ENCODE results near the gene ARFIP2. TPM values are rescaled to one million over a fixed set of nuclear protein-coding genes. Genes with fewer than 3 reads are reported as not detected.
A peak's percentile ranks its signal among the peaks of the same experiment; 100 is the strongest.

The ARFIP2 gene
- total and polyA plus RNA-seq, 10 of the 15 experiments (the other 5 are each of a cell fraction or from before 2014, with no cell fraction given): 11.7 to 59.8 (median 48.0) TPM

DNA sequence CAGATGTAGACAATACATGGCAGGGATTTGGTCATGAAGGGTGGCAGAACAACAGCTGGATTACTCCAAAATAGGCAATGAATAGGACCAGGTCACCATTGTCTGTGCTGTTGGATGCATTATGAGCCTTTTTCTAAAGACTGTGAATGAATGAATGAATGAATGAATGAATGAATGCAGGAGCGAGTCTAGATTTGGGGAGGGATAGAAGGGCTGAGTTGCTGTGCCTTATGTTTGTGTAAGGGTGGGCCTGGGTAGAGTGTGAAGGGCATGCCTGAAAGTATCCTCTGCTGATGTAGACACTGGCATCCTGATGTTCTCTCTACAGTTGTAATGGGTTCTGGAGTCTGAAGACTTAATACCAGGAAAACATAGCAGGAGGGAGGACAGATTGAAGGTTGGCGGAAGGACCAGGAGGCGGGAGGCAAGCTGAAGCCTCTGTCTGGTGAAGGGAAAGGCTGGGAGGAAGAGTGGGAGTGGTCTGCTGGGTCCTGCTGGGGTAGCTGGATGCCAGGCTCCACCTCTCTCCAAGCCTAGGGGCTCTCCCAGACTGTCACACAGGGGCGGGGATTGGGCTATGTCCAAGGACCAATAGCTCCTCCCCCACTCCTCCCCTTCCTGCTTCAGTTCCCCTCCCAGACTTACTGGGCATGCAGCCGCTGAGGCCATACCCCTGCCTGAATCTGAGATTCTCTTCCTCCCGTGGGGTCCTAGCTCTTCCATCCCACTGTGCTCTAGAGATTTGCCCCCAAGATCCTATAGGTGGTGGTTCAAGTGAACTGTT, 12.2 kb downstream of the ARFIP2 start:
- Histone ChIP-seq H3K4me3 (no peak overlapping the region), H3K9ac (ENCODE audit: control insufficient read depth, insufficient read depth, low read length) (no peak overlapping the region), H3K4me1 (ENCODE audit: control insufficient read depth, insufficient read depth, low read length) (peaks cover 15% of the 10 kb centered on the region), H4K20me1 (ENCODE audit: control insufficient read depth, insufficient read depth) (no peaks in the 10 kb centered on the region), H3K27ac (ENCODE audit: control insufficient read depth, insufficient read depth) (peak overlapping the region; percentile 11; the same call in 1 of the 2 replicates), H3K79me2 (ENCODE audit: control insufficient read depth, insufficient read depth, low read length) (no peaks in the 10 kb centered on the region), H3K36me3 (ENCODE audit: control insufficient read depth in 2 of 2, insufficient read depth in 2 of 2, low read length in 1 of 2) (no peaks in the 10 kb centered on the region), H3K9me3 (replicated peaks; ENCODE audit: control insufficient read depth, insufficient read depth, low read length) (no peaks in the 10 kb centered on the region), H2AFZ (ENCODE audit: control insufficient read depth, low read depth, low read length) (peak overlapping the region; percentile 94), H3K27me3 (replicated peaks in 1 of 2; ENCODE audit: control insufficient read depth in 2 of 2, insufficient read depth in 2 of 2, low read length in 1 of 2) (no peaks in the 10 kb centered on the region), H3K4me2 (ENCODE audit: control insufficient read depth, insufficient read depth) (peak overlapping the region; percentile 35)
- in situ Hi-C loops (cut with MboI) (no loop called here), intact Hi-C loops (cut with micrococcal nuclease; ENCODE audit: unreplicated experiment) (no loop called here)
- 61% methylated on average over 6 of the region's 6 CpGs for WGBS (ENCODE audit: insufficient coverage, insufficient replicate concordance, low lambda C conversion rate, missing lambda C conversion rate)
- FAIRE-seq (peak; percentile 86), DNase-seq (ENCODE audit: low read depth, low spot score) (peak; percentile 72), ATAC-seq (peak; percentile 94)
- no TSS peak for BruUV-seq (replicated peaks)
- ChIA-PET RAD21 (ENCODE audit: unreplicated experiment) (interaction anchor here (0.8 to 2.7 kb wide), 6 partner anchors 13 to 214 kb away, joined by 3 to 21 read pairs (median 4); partner anchors contain the start of genes ARFIP2, MRPL17, SMPD1 and TIMM10B), SMC1A (ENCODE audit: uncharacterized antibody, unreplicated experiment) (interaction anchor here (0.8 to 1.9 kb wide), 14 partner anchors 8 to 90 kb away, joined by 3 to 6 read pairs (median 4); partner anchors contain the start of genes ARFIP2 and TIMM10B), POLR2A (interaction anchor here (0.6 to 4.3 kb wide), 8 partner anchors 13 to 239 kb away, joined by 3 to 26 read pairs (median 4); partner anchors contain the start of genes ARFIP2, SMPD1, TIMM10B and TPP1), CTCF (interaction anchor here (0.7 to 2.8 kb wide), 8 partner anchors 13 to 288 kb away, joined by 3 to 20 read pairs (median 4); partner anchors contain the start of genes ARFIP2, MRPL17 and TIMM10B)
- TF ChIP-seq CBFB (IDR thresholded peaks at IDR 0.05; ENCODE audit: low read depth) (no peak), NR2C1 (IDR thresholded peaks at IDR 0.05) (no peak), TBL1XR1 (IDR thresholded peaks at IDR 0.05; ENCODE audit: low read depth, low read length) (no peak), ZNF24 (IDR thresholded peaks at IDR 0.05) (peak; percentile 97), GATAD2B (conservative IDR thresholded peaks at IDR 0.05; ENCODE audit: low read depth) (no peak), RB1 (IDR thresholded peaks at IDR 0.05; ENCODE audit: borderline replicate concordance) (no peak), PAX5 (IDR thresholded peaks at IDR 0.05; ENCODE audit: borderline replicate concordance, low read depth, low read length) (no peak), SIN3A (IDR thresholded peaks at IDR 0.05; ENCODE audit: low read depth, low read length) (no peak), ZZZ3 (IDR thresholded peaks at IDR 0.05; ENCODE audit: control insufficient read depth, insufficient read length, low read depth) (no peak), SUPT20H (IDR thresholded peaks at IDR 0.05; ENCODE audit: borderline replicate concordance, control insufficient read depth, low read depth, low read length) (no peak), RUNX3 (IDR thresholded peaks at IDR 0.05; ENCODE audit: low read length) (no peak), SPI1 (IDR thresholded peaks at IDR 0.05; ENCODE audit: borderline replicate concordance, insufficient read depth, low read depth, low read length) (peak; percentile 75), RFX5 (IDR thresholded peaks at IDR 0.05; ENCODE audit: low read depth, low read length) (no peak), SMC3 (IDR thresholded peaks at IDR 0.05; ENCODE audit: borderline replicate concordance, low read length) (no peak), MLLT1 (IDR thresholded peaks at IDR 0.05) (no peak), KDM1A (IDR thresholded peaks at IDR 0.05; ENCODE audit: borderline replicate concordance) (no peak), LARP7 (IDR thresholded peaks at IDR 0.05) (no peak), PAX8 (IDR thresholded peaks at IDR 0.05) (no peak), TCF12 (IDR thresholded peaks at IDR 0.05; ENCODE audit: low read depth, low read length) (no peak), IKZF1 (conservative IDR thresholded peaks at IDR 0.05) (0 out of 2 replicates have a peak, but pooled peaks have one; percentile 17)
- TF ChIP-seq, protein P1, sequence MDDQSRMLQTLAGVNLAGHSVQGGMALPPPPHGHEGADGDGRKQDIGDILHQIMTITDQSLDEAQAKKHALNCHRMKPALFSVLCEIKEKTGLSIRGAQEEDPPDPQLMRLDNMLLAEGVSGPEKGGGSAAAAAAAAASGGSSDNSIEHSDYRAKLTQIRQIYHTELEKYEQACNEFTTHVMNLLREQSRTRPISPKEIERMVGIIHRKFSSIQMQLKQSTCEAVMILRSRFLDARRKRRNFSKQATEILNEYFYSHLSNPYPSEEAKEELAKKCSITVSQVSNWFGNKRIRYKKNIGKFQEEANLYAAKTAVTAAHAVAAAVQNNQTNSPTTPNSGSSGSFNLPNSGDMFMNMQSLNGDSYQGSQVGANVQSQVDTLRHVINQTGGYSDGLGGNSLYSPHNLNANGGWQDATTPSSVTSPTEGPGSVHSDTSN (IDR thresholded peaks at IDR 0.05; ENCODE audit: insufficient replicate concordance, low read depth, low read length): no peak
- TF ChIP-seq, protein P2, sequence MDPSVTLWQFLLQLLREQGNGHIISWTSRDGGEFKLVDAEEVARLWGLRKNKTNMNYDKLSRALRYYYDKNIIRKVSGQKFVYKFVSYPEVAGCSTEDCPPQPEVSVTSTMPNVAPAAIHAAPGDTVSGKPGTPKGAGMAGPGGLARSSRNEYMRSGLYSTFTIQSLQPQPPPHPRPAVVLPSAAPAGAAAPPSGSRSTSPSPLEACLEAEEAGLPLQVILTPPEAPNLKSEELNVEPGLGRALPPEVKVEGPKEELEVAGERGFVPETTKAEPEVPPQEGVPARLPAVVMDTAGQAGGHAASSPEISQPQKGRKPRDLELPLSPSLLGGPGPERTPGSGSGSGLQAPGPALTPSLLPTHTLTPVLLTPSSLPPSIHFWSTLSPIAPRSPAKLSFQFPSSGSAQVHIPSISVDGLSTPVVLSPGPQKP (IDR thresholded peaks at IDR 0.05; ENCODE audit: low read depth, low read length): no peak

Measured in GM12878 (cell line).